UCSD-AML1 (cell line): Measurements from ENCODE around the gene METTL25B.

Source experiments
- DNase-seq: peaks from one replicate; lab custom pipeline; 2025; ENCODE audit not compliant: unreplicated experiment; lab: John Stamatoyannopoulos, UW

METTL25B gene

GRCh38 chr1:156725683-156726280 is 2.5 kb upstream of the METTL25B start:
- DNase-seq, result peak; percentile 88

- DNase-seq, result peak; percentile 33
These were observed 1.6 kb upstream of the METTL25B start for GRCh38 chr1:156726549-156727226.

- no peak for DNase-seq
These were observed 777 bp upstream of the METTL25B start for GRCh38 chr1:156727492-156727891.

- peak; percentile 98 for DNase-seq
These were observed 562 bp downstream of the METTL25B start, which contains the start of gene ISG20L2 for GRCh38 chr1:156728599-156729462. Gene ISG20L2, minus strand, starts transcription at chr1:156728766. Its CDS starts 1,114 bp downstream, at chr1:156727652.

- no peak for DNase-seq
These were observed 5.8 kb downstream of the METTL25B start for GRCh38 chr1:156733989-156734584.

- DNase-seq, result no peak
These were observed 10.1 kb downstream of the METTL25B start for GRCh38 chr1:156738407-156738806.

- DNase-seq, result no peak
These were observed 10.6 kb downstream of the METTL25B start for GRCh38 chr1:156738916-156739315.

- no peak for DNase-seq
These were observed 12.0 kb downstream of the METTL25B start for GRCh38 chr1:156740237-156740740.

GRCh38 chr1:156740741-156741480 is 12.6 kb downstream of the METTL25B start, which contains the start of gene MRPL24:
Gene MRPL24, minus strand, starts transcription at chr1:156741088. Its CDS starts 2,384 bp downstream, at chr1:156738704.
- peak; percentile 97 for DNase-seq

GRCh38 chr1:156741481-156741983 is 13.3 kb downstream of the METTL25B start:
- no peak for DNase-seq

GRCh38 chr1:156742017-156742416 is 13.7 kb downstream of the METTL25B start:
- DNase-seq, result no peak

GRCh38 chr1:156742801-156743200 is 14.5 kb downstream of the METTL25B start:
- DNase-seq, result no peak

GRCh38 chr1:156743367-156744302 is 15.4 kb downstream of the METTL25B start:
- DNase-seq, result no peak

GRCh38 chr1:156744344-156744743 is 16.1 kb downstream of the METTL25B start:
- DNase-seq, result no peak

- DNase-seq, result no peak
These were observed 16.6 kb downstream of the METTL25B start for GRCh38 chr1:156744786-156745419.

GRCh38 chr1:156745881-156746280 is 17.6 kb downstream of the METTL25B start:
- DNase-seq, result no peak

GRCh38 chr1:156746406-156746727 is 18.1 kb downstream of the METTL25B start:
- DNase-seq, result no peak

- DNase-seq, result peak; percentile 41
These were observed 18.7 kb downstream of the METTL25B start for GRCh38 chr1:156746728-156747631.
